IMR-90 (cell line): Measurements from ENCODE around the gene RALGAPA2. TPM values are rescaled to one million over a fixed set of nuclear protein-coding genes. Genes with fewer than 3 reads are reported as not detected.

Source experiments
- ATAC-seq: fragments of 200-7000 bp; cut with Tn5 transposase; 2 replicates; pipeline ENCODE4 v1.9.1; 2020; ENCODE audit warnings: low read depth, mild to moderate bottlenecking, moderate library complexity
- BruUV-seq: library from RNA; stranded (reverse); fragments of 400-500 nt; replicated peaks from 2 replicates; lab custom pipeline; 2021; lab: Mats Ljungman, UMichigan
- CTCF ChIA-PET: fragments of 300-600 bp; formaldehyde crosslinking; extraction: SDS; loops from one replicate; lab custom pipeline; 2021; ENCODE audit warnings: antibody characterized with exemption; lab: Yijun Ruan, JAX
- POLR2A ChIA-PET: fragments of 300-600 bp; sonication (Branson Sonifier 250); formaldehyde crosslinking; loops from one replicate; lab custom pipeline; 2022; ENCODE audit warnings: antibody characterized with exemption; ENCODE audit not compliant: unreplicated experiment; lab: Charles Lee
- DNase-seq: peaks from one replicate; pipeline ENCODE4 v3.0.0; 2013
- H2AFZ ChIP-seq: replicated peaks from 2 replicates; pipeline ENCODE3; 2013; ENCODE audit warnings: low read length, mild to moderate bottlenecking; ENCODE audit not compliant: poor library complexity
- H2AK5ac ChIP-seq: 2 replicates; pipeline ENCODE4 v1.6.1; 2013; ENCODE audit warnings: low read depth, low read length, inconsistent platforms
- H2AK9ac ChIP-seq: replicated peaks from 2 replicates; pipeline ENCODE3; 2013; ENCODE audit warnings: mild to moderate bottlenecking, low read depth, low read length, moderate library complexity; ENCODE audit not compliant: poor library complexity
- H2BK120ac ChIP-seq: 2 replicates; pipeline ENCODE4 v1.6.1; 2013; ENCODE audit warnings: low read depth, low read length, inconsistent platforms
- H2BK15ac ChIP-seq: 3 replicates; pipeline ENCODE4 v1.6.1; 2013; ENCODE audit warnings: low read depth, low read length, inconsistent platforms
- H2BK20ac ChIP-seq: 2 replicates; pipeline ENCODE4 v1.6.1; 2013; ENCODE audit warnings: low read depth, mild to moderate bottlenecking, inconsistent platforms, low read length, moderate library complexity
- H2BK5ac ChIP-seq: 2 replicates; pipeline ENCODE4 v1.6.1; 2013; ENCODE audit warnings: mild to moderate bottlenecking, low read depth, low read length, inconsistent platforms; ENCODE audit not compliant: poor library complexity, severe bottlenecking
- H3K14ac ChIP-seq: replicated peaks from 2 replicates; pipeline ENCODE4 v1.6.1; 2013; ENCODE audit warnings: low read depth, low read length, inconsistent platforms
- H3K18ac ChIP-seq: 2 replicates; pipeline ENCODE4 v1.6.1; 2013; ENCODE audit warnings: low read depth, low read length, control low read depth
- H3K23ac ChIP-seq: 2 replicates; pipeline ENCODE4 v1.6.1; 2013; ENCODE audit warnings: low read depth, low read length, inconsistent platforms
- H3K27ac ChIP-seq: 2 replicates; pipeline ENCODE4 v1.5.1; 2013; ENCODE audit warnings: mild to moderate bottlenecking, control low read depth, low read length; ENCODE audit not compliant: insufficient read depth
- H3K27me3 ChIP-seq: 2 replicates; pipeline ENCODE4 v1.6.1; 2013; ENCODE audit warnings: low read length; ENCODE audit not compliant: control insufficient read depth, insufficient read depth
- H3K36me3 ChIP-seq: 2 replicates; pipeline ENCODE4 v1.6.1; 2013; ENCODE audit warnings: low read length, mixed read lengths; ENCODE audit not compliant: control insufficient read depth, insufficient read depth
- H3K4ac ChIP-seq: 2 replicates; pipeline ENCODE4 v1.6.1; 2013; ENCODE audit warnings: low read depth, low read length, inconsistent platforms
- H3K4me1 ChIP-seq: 2 replicates; pipeline ENCODE4 v1.6.1; 2013; ENCODE audit warnings: low read length, mixed read lengths; ENCODE audit not compliant: control insufficient read depth, insufficient read depth
- H3K4me2 ChIP-seq: 2 replicates; pipeline ENCODE4 v1.6.1; 2013; ENCODE audit warnings: low read depth, mild to moderate bottlenecking, control low read depth, low read length, moderate library complexity
- H3K4me3 ChIP-seq: 2 replicates; pipeline ENCODE4 v1.5.1; 2013; ENCODE audit warnings: low read depth, mild to moderate bottlenecking, control low read depth, low read length, moderate library complexity; ENCODE audit not compliant: insufficient read depth
- H3K56ac ChIP-seq: 2 replicates; pipeline ENCODE4 v1.6.1; 2013; ENCODE audit warnings: low read length, inconsistent platforms; ENCODE audit not compliant: insufficient read depth; ENCODE audit errors: extremely low read depth
- H3K79me1 ChIP-seq, 2 experiments: 2 replicates each; pipeline ENCODE4 v1.6.1; 2013; ENCODE audit warnings: low read length in 2 of 2, inconsistent platforms in 1 of 2, low read depth in 1 of 2
- H3K9ac ChIP-seq: 2 replicates; pipeline ENCODE4 v1.6.1; 2013; ENCODE audit warnings: low read depth, low read length, control low read depth
- H3K9me1 ChIP-seq: 2 replicates; pipeline ENCODE4 v1.6.1; 2013; ENCODE audit warnings: low read length, inconsistent platforms; ENCODE audit not compliant: insufficient read depth
- H3K9me3 ChIP-seq: 2 replicates; pipeline ENCODE4 v1.6.1; 2013; ENCODE audit warnings: low read length; ENCODE audit not compliant: control insufficient read depth, insufficient read depth
- H4K20me1 ChIP-seq: 2 replicates; pipeline ENCODE4 v1.6.1; 2013; ENCODE audit warnings: low read length, inconsistent platforms; ENCODE audit not compliant: insufficient read depth
- H4K5ac ChIP-seq: 2 replicates; pipeline ENCODE4 v1.6.1; 2013; ENCODE audit warnings: mild to moderate bottlenecking, low read depth, low read length, control low read depth
- H4K8ac ChIP-seq, 2 experiments: 2 replicates each; pipeline ENCODE4 v1.6.1; 2013; ENCODE audit warnings: low read depth in 2 of 2, low read length in 2 of 2, control low read depth in 1 of 2, inconsistent platforms in 1 of 2
- H4K91ac ChIP-seq: 2 replicates; pipeline ENCODE4 v1.6.1; 2013; ENCODE audit warnings: low read depth, low read length, inconsistent platforms; ENCODE audit not compliant: insufficient read depth
- BHLHE40 ChIP-seq: fragments of 150-350 bp; IDR thresholded peaks from 2 replicates; pipeline ENCODE4 v1.6.1; 2016; ENCODE audit warnings: mild to moderate bottlenecking, low read depth, low read length
- CEBPB ChIP-seq: IDR thresholded peaks from 2 replicates; pipeline ENCODE4 v1.6.1; 2012; ENCODE audit warnings: low read depth, low read length, improper control_type of control experiment
- CHD1 ChIP-seq: IDR thresholded peaks from 2 replicates; pipeline ENCODE4 v1.6.1; 2012; ENCODE audit warnings: low read depth, low read length, improper control_type of control experiment
- FOS ChIP-seq: fragments of 150-350 bp; IDR thresholded peaks from 2 replicates; pipeline ENCODE4 v1.6.1; 2016; ENCODE audit warnings: low read depth, low read length
- MAFK ChIP-seq: IDR thresholded peaks from 2 replicates; pipeline ENCODE4 v1.6.1; 2012; ENCODE audit warnings: low read depth, low read length, improper control_type of control experiment
- MAZ ChIP-seq: IDR thresholded peaks from 2 replicates; pipeline ENCODE4 v1.6.1; 2012; ENCODE audit warnings: low read depth, mild to moderate bottlenecking, low read length, improper control_type of control experiment, moderate library complexity, borderline replicate concordance
- MXI1 ChIP-seq: IDR thresholded peaks from 2 replicates; pipeline ENCODE4 v1.6.1; 2012; ENCODE audit warnings: low read depth, mild to moderate bottlenecking, low read length, moderate library complexity, borderline replicate concordance
- NFE2L2 ChIP-seq: fragments of 150-350 bp; IDR thresholded peaks from 2 replicates; pipeline ENCODE4 v1.6.1; 2016; ENCODE audit warnings: low read depth, mild to moderate bottlenecking, low read length
- POLR2A ChIP-seq: IDR thresholded peaks from 2 replicates; pipeline ENCODE4 v1.6.1; 2012; ENCODE audit warnings: mild to moderate bottlenecking, low read depth, low read length
- RAD21 ChIP-seq: IDR thresholded peaks from 2 replicates; pipeline ENCODE4 v1.6.1; 2012; ENCODE audit warnings: low read length, improper control_type of control experiment
- RCOR1 ChIP-seq: IDR thresholded peaks from 2 replicates; pipeline ENCODE4 v1.6.1; 2012; ENCODE audit warnings: mild to moderate bottlenecking, low read length, improper control_type of control experiment; ENCODE audit not compliant: insufficient replicate concordance
- RFX5 ChIP-seq: IDR thresholded peaks from 2 replicates; pipeline ENCODE4 v1.8.0; 2012; ENCODE audit warnings: low read depth, mild to moderate bottlenecking, low read length, moderate library complexity
- SMC3 ChIP-seq: fragments of 150-350 bp; IDR thresholded peaks from 2 replicates; pipeline ENCODE4 v1.6.1; 2016; ENCODE audit warnings: low read depth, mild to moderate bottlenecking, antibody characterized with exemption, low read length, moderate library complexity
- WGBS, 2 experiments: methylation state at CpG; one replicate each; pipeline versions ENCODE4 v1.1.5 to v1.1.7; 2013; ENCODE audit warnings: missing lambda C conversion rate in 2 of 2; ENCODE audit not compliant: insufficient read length in 1 of 2; ENCODE audit errors: extremely low coverage in 2 of 2; 5-methylcytosine and 5-hydroxymethylcytosine counted together
- dilution Hi-C: fragments of 300-500 bp; cut with HindIII; formaldehyde crosslinking; loops from one replicate; pipeline ENCODE4 v1.14.3; 2018; ENCODE audit warnings: low sequenced_read_pairs; ENCODE audit not compliant: unreplicated experiment
- in situ Hi-C: fragments of 300-500 bp; cut with MboI; formaldehyde crosslinking; loops from 3 replicates; pipeline ENCODE4 v1.14.3; 2019; ENCODE audit warnings: low sequenced_read_pairs, inconsistent platforms, mixed read lengths
- intact Hi-C: fragments of 100-400 bp; cut with micrococcal nuclease; formaldehyde crosslinking; loops from 2 replicates; pipeline ENCODE4 v1.10.0; 2022
- polyA plus RNA-seq, 3 experiments: library from polyadenylated mRNA; depleted of rRNA; stranded (reverse); fragments of >200 nt; gene quantifications; 2 replicates each; pipeline ENCODE4 v1.2.3, GENCODE V29; 2012; ENCODE audit warnings: low replicate concordance in 1 of 3
- total RNA-seq: library from RNA; depleted of rRNA; stranded (reverse); fragments of >200 nt; gene quantifications from 2 replicates; pipeline ENCODE4 v1.2.3, GENCODE V29; 2012
- TF ChIP-seq, protein P1 (sequence below): fragments of 150-350 bp; IDR thresholded peaks from 2 replicates; pipeline ENCODE4 v1.6.1; 2017; ENCODE audit warnings: mild to moderate bottlenecking, antibody characterized with exemption, low read length, low read depth
- TF ChIP-seq, protein P2 (sequence below): conservative IDR thresholded peaks from 2 replicates; pipeline ENCODE4 v1.5.1; 2012; ENCODE audit warnings: mild to moderate bottlenecking, low read depth, low read length, improper control_type of control experiment
- TF ChIP-seq, protein P3 (sequence below): fragments of 150-350 bp; IDR thresholded peaks from 2 replicates; pipeline ENCODE4 v1.6.1; 2016; ENCODE audit warnings: low read depth, mild to moderate bottlenecking, low read length, moderate library complexity, borderline replicate concordance

The RALGAPA2 gene
- total and polyA plus RNA-seq, 2 of the 4 experiments (the other 2 are of a cell fraction), result 1.3 to 3.9 TPM

DNA sequence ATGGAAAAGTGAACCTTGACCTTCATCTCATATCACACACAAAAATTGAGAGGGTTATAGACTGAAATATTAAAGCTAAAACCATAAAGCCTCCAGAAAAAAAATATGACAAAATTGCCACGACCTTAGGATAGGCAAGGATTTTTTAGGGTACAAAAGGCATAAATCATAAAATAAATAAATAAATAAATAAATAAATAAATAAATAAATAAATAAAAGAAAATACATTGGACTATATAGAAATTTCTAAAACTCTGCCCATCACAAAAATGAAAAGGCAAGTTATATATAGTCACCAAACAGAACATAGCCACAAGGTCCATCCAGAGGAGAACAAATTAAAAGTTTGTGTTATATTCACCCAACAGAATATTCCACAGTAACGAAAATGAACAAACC is 235.9 kb downstream of the RALGAPA2 start:
- Histone ChIP-seq H4K20me1 (no peaks in the 10 kb centered on the region), H3K27ac (no peak overlapping the region), H3K36me3 (no peaks in the 10 kb centered on the region), H3K4me3 (no peak overlapping the region), H2BK120ac (no peak overlapping the region), H3K79me1 (no peaks in the 10 kb centered on the region), H3K9me1 (peaks cover 3% of the 10 kb centered on the region; the same call in 1 of the 2 replicates), H3K4me1 (peaks cover 6% of the 10 kb centered on the region), H2AK9ac (no peak overlapping the region), H3K4me2 (no peak overlapping the region), H2AK5ac (no peak overlapping the region), H3K27me3 (no peaks in the 10 kb centered on the region), H2AFZ (no peak overlapping the region), H4K5ac (no peak overlapping the region), H3K23ac (no peak overlapping the region), H3K18ac (no peak overlapping the region), H3K9ac (no peak overlapping the region), H3K56ac (no peak overlapping the region), H3K14ac (no peak overlapping the region), H3K4ac (no peak overlapping the region), H2BK15ac (no peak overlapping the region), H4K91ac (no peak overlapping the region), H2BK20ac (no peak overlapping the region), H2BK5ac (no peak overlapping the region), H3K9me3 (no peaks in the 10 kb centered on the region), H4K8ac (no peak overlapping the region)
- TF ChIP-seq RCOR1 (no peak), SMC3 (no peak), CEBPB (no peak), CHD1 (no peak), BHLHE40 (no peak), NFE2L2 (no peak), MAZ (no peak), RAD21 (no peak), MXI1 (no peak), MAFK (no peak), RFX5 (no peak), POLR2A (no peak), FOS (no peak)
- TF ChIP-seq, protein P1, sequence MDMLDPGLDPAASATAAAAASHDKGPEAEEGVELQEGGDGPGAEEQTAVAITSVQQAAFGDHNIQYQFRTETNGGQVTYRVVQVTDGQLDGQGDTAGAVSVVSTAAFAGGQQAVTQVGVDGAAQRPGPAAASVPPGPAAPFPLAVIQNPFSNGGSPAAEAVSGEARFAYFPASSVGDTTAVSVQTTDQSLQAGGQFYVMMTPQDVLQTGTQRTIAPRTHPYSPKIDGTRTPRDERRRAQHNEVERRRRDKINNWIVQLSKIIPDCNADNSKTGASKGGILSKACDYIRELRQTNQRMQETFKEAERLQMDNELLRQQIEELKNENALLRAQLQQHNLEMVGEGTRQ, result no peak
- TF ChIP-seq, protein P2, sequence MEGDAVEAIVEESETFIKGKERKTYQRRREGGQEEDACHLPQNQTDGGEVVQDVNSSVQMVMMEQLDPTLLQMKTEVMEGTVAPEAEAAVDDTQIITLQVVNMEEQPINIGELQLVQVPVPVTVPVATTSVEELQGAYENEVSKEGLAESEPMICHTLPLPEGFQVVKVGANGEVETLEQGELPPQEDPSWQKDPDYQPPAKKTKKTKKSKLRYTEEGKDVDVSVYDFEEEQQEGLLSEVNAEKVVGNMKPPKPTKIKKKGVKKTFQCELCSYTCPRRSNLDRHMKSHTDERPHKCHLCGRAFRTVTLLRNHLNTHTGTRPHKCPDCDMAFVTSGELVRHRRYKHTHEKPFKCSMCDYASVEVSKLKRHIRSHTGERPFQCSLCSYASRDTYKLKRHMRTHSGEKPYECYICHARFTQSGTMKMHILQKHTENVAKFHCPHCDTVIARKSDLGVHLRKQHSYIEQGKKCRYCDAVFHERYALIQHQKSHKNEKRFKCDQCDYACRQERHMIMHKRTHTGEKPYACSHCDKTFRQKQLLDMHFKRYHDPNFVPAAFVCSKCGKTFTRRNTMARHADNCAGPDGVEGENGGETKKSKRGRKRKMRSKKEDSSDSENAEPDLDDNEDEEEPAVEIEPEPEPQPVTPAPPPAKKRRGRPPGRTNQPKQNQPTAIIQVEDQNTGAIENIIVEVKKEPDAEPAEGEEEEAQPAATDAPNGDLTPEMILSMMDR, result no peak
- TF ChIP-seq, protein P3, sequence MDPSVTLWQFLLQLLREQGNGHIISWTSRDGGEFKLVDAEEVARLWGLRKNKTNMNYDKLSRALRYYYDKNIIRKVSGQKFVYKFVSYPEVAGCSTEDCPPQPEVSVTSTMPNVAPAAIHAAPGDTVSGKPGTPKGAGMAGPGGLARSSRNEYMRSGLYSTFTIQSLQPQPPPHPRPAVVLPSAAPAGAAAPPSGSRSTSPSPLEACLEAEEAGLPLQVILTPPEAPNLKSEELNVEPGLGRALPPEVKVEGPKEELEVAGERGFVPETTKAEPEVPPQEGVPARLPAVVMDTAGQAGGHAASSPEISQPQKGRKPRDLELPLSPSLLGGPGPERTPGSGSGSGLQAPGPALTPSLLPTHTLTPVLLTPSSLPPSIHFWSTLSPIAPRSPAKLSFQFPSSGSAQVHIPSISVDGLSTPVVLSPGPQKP, result no peak
- no peak for ATAC-seq
- ChIA-PET POLR2A (no interaction called here), CTCF (no interaction called here)
- intact Hi-C loops (no loop called here), dilution Hi-C loops (no loop called here), in situ Hi-C loops (no loop called here)
- no CpG with 5 or more reads among the region's 2 CpGs for WGBS, 2 experiments
- DNase-seq, result no peak
- BruUV-seq, result no TSS peak
